ENCODE data around the gene SHISAL2A. TPM values are rescaled to one million over a fixed set of nuclear protein-coding genes. Genes with fewer than 3 reads are reported as not detected.

SHISAL2A gene
- total and polyA plus RNA-seq, 10 of the 15 experiments (the other 5 are each of a cell fraction or from before 2014, with no cell fraction given) = 0.18 to 0.67 (median 0.45) TPM

GRCh38 chr1:52598729-52599128 is 34.2 kb upstream of the SHISAL2A start:
- intact Hi-C loops (cut with micrococcal nuclease; ENCODE audit: unreplicated experiment) = no loop called here
- no peak overlapping the region for H3K9ac ChIP-seq (ENCODE audit: control insufficient read depth, insufficient read depth, low read length)
- TF ChIP-seq ZBED1 (IDR thresholded peaks at IDR 0.05; ENCODE audit: borderline replicate concordance) (no peak), ELK1 (IDR thresholded peaks at IDR 0.05; ENCODE audit: low read depth, low read length) (no peak), ZNF24 (IDR thresholded peaks at IDR 0.05) (no peak), ZNF687 (IDR thresholded peaks at IDR 0.05) (no peak), HSF1 (IDR thresholded peaks at IDR 0.05; ENCODE audit: low read depth, low read length) (no peak), MYB (IDR thresholded peaks at IDR 0.05; ENCODE audit: borderline replicate concordance, low read depth, low read length) (no peak), MTA3 (IDR thresholded peaks at IDR 0.05; ENCODE audit: borderline replicate concordance, low read length) (no peak)
- H3K4me2 ChIP-seq (ENCODE audit: control insufficient read depth, insufficient read depth) = no peak overlapping the region
- POLR2A ChIA-PET = no interaction called here
- in situ Hi-C loops (cut with MboI) = no loop called here
- CTCF ChIA-PET = no interaction called here
- no peaks in the 10 kb centered on the region for H3K36me3 ChIP-seq (ENCODE audit: control insufficient read depth in 2 of 2, insufficient read depth in 2 of 2, low read length in 1 of 2)
- H3K27me3 ChIP-seq (replicated peaks in 1 of 2; ENCODE audit: control insufficient read depth in 2 of 2, insufficient read depth in 2 of 2, low read length in 1 of 2) = peaks cover 1 to 4% of the 10 kb centered on the region in 2 experiments; a peak in 3 of 4 replicates
- 82% methylated on average over 7 of the region's 7 CpGs for WGBS (ENCODE audit: insufficient coverage, insufficient replicate concordance, low lambda C conversion rate, missing lambda C conversion rate)
- no peak for DNase-seq (ENCODE audit: low read depth, low spot score)
- H3K4me1 ChIP-seq (ENCODE audit: control insufficient read depth, insufficient read depth, low read length) = peaks cover 18% of the 10 kb centered on the region
- no peaks in the 10 kb centered on the region for H3K9me3 ChIP-seq (replicated peaks; ENCODE audit: control insufficient read depth, insufficient read depth, low read length)
- no peak for ATAC-seq
- RAD21 ChIA-PET (ENCODE audit: unreplicated experiment) = no interaction called here
- SMC1A ChIA-PET (ENCODE audit: uncharacterized antibody, unreplicated experiment) = no interaction called here
- H3K4me3 ChIP-seq = no peak overlapping the region
- no peak for FAIRE-seq
- no peaks in the 10 kb centered on the region for H4K20me1 ChIP-seq (ENCODE audit: control insufficient read depth, insufficient read depth)
- no TSS peak for BruUV-seq (replicated peaks)
- H2AFZ ChIP-seq (ENCODE audit: control insufficient read depth, low read depth, low read length) = no peak overlapping the region
- H3K27ac ChIP-seq (ENCODE audit: control insufficient read depth, insufficient read depth) = no peak overlapping the region
- H3K79me2 ChIP-seq (ENCODE audit: control insufficient read depth, insufficient read depth, low read length) = no peaks in the 10 kb centered on the region
